Loucy (cell line): Measurements from ENCODE around the gene PSAPL1.

Source experiments
- H2AFZ ChIP-seq: fragments of 200-600 bp; sonication (generic); 2 replicates; pipeline ENCODE4 v1.6.0; 2016; ENCODE audit warnings: antibody characterized with exemption, mild to moderate bottlenecking, low read length, moderate library complexity
- H3F3A ChIP-seq: fragments of 200-600 bp; 2 replicates; pipeline ENCODE4 v1.6.0; 2016; ENCODE audit warnings: antibody characterized with exemption, low read depth, mild to moderate bottlenecking
- H3K27me3 ChIP-seq: fragments of 200-600 bp; sonication (generic); 2 replicates; pipeline ENCODE4 v1.6.1; 2014; ENCODE audit warnings: low read length, mild to moderate bottlenecking; ENCODE audit not compliant: insufficient read depth, poor library complexity, severe bottlenecking
- H3K36me3 ChIP-seq: fragments of 200-600 bp; sonication (generic); 2 replicates; pipeline ENCODE4 v1.6.1; 2016; ENCODE audit warnings: low read length; ENCODE audit not compliant: insufficient read depth
- H3K4me1 ChIP-seq: fragments of 200-600 bp; sonication (generic); 2 replicates; pipeline ENCODE4 v1.5.1; 2014; ENCODE audit warnings: low read length, mild to moderate bottlenecking; ENCODE audit not compliant: insufficient read depth, poor library complexity, severe bottlenecking
- H3K4me2 ChIP-seq: fragments of 200-600 bp; sonication (generic); 2 replicates; pipeline ENCODE4 v1.6.0; 2014; ENCODE audit warnings: antibody characterized with exemption, low read length, low read depth, mild to moderate bottlenecking; ENCODE audit not compliant: poor library complexity, severe bottlenecking
- H3K4me3 ChIP-seq: fragments of 200-600 bp; sonication (generic); 2 replicates; pipeline ENCODE4 v1.5.1; 2014; ENCODE audit warnings: low read length, mild to moderate bottlenecking, mixed read lengths; ENCODE audit not compliant: poor library complexity, severe bottlenecking
- H3K79me2 ChIP-seq: fragments of 200-600 bp; sonication (generic); 2 replicates; pipeline ENCODE4 v1.6.1; 2014; ENCODE audit warnings: low read length; ENCODE audit not compliant: insufficient read depth
- H3K9ac ChIP-seq: fragments of 200-600 bp; sonication (generic); 2 replicates; pipeline ENCODE4 v1.6.0; 2014; ENCODE audit warnings: mild to moderate bottlenecking, low read depth, low read length, moderate library complexity; ENCODE audit not compliant: poor library complexity, severe bottlenecking
- H3K9me2 ChIP-seq: fragments of 200-600 bp; sonication (generic); replicated peaks from 2 replicates; pipeline ENCODE4 v1.6.1; 2016; ENCODE audit warnings: low read depth, low read length, mixed read lengths
- H3K9me3 ChIP-seq: fragments of 200-600 bp; sonication (generic); 2 replicates; pipeline ENCODE4 v1.6.1; 2014; ENCODE audit warnings: mild to moderate bottlenecking, antibody characterized with exemption, low read length, low read depth; ENCODE audit not compliant: insufficient read depth
- H4K20me1 ChIP-seq: fragments of 200-600 bp; sonication (generic); 2 replicates; pipeline ENCODE4 v1.6.0; 2014; ENCODE audit warnings: antibody characterized with exemption, low read length, mild to moderate bottlenecking; ENCODE audit not compliant: insufficient read depth, poor library complexity, severe bottlenecking
- EZH2phosphoT487 ChIP-seq: fragments of 200-600 bp; IDR thresholded peaks from 2 replicates; pipeline ENCODE4 v1.6.1; 2018; ENCODE audit warnings: antibody characterized with exemption, mild to moderate bottlenecking, moderate library complexity, borderline replicate concordance
- TF ChIP-seq, protein P1 (sequence below): fragments of 200-600 bp; sonication (generic); conservative IDR thresholded peaks from 2 replicates; pipeline ENCODE4 v1.5.1; 2014; ENCODE audit warnings: mild to moderate bottlenecking, antibody characterized with exemption, low read length

Gene PSAPL1

DNA sequence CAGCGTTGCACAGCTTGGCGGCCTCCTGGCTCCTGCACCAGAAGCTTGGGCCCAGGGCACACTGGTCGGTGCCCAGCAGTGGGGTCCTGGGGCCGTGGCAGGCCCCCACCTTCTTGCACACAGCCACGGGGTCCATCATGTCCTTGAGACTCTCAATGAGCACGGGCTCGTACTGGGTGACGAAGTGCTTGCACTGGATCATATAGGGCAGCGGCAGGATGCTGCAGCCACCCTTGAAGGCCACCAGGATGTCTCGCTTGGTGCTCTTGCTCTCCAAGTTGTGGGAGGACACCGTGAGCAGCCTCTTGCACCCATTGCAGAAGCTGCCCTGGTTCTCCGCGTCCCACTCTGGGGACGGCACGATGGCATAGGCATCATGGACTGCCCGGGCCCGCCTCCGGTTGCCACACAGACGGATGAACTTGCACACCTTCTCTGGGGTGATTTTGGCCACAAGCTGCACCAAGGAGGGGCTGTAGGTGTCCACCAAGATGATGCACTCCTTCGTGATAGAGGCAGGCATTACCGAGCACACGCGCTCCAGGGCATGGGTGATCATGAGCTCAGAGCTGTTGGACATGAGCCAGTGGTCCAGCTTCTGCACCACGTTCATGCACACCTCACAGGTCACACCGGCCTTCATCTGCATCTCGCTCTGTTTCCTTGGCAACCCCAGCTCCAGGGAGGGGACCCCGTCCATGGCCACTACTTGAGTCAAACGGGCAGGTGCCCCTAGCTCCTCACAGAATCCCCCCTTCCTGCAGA, 1.2 kb downstream of the PSAPL1 start:
- H3K9ac ChIP-seq = no peak overlapping the region
- no peaks in the 10 kb centered on the region for H3K27me3 ChIP-seq
- H2AFZ ChIP-seq = no peak overlapping the region
- TF ChIP-seq, protein P1, sequence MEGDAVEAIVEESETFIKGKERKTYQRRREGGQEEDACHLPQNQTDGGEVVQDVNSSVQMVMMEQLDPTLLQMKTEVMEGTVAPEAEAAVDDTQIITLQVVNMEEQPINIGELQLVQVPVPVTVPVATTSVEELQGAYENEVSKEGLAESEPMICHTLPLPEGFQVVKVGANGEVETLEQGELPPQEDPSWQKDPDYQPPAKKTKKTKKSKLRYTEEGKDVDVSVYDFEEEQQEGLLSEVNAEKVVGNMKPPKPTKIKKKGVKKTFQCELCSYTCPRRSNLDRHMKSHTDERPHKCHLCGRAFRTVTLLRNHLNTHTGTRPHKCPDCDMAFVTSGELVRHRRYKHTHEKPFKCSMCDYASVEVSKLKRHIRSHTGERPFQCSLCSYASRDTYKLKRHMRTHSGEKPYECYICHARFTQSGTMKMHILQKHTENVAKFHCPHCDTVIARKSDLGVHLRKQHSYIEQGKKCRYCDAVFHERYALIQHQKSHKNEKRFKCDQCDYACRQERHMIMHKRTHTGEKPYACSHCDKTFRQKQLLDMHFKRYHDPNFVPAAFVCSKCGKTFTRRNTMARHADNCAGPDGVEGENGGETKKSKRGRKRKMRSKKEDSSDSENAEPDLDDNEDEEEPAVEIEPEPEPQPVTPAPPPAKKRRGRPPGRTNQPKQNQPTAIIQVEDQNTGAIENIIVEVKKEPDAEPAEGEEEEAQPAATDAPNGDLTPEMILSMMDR = no peak
- TF ChIP-seq EZH2phosphoT487 = no peak
- no peaks in the 10 kb centered on the region for H3K9me2 ChIP-seq
- H3K9me3 ChIP-seq = peaks cover 7% of the 10 kb centered on the region; the same call in 1 of the 2 replicates
- H3K4me3 ChIP-seq = no peak overlapping the region
- H3K4me2 ChIP-seq = no peak overlapping the region
- no peaks in the 10 kb centered on the region for H3F3A ChIP-seq
- no peaks in the 10 kb centered on the region for H4K20me1 ChIP-seq
- no peaks in the 10 kb centered on the region for H3K36me3 ChIP-seq
- H3K4me1 ChIP-seq = no peaks in the 10 kb centered on the region
- no peaks in the 10 kb centered on the region for H3K79me2 ChIP-seq

DNA sequence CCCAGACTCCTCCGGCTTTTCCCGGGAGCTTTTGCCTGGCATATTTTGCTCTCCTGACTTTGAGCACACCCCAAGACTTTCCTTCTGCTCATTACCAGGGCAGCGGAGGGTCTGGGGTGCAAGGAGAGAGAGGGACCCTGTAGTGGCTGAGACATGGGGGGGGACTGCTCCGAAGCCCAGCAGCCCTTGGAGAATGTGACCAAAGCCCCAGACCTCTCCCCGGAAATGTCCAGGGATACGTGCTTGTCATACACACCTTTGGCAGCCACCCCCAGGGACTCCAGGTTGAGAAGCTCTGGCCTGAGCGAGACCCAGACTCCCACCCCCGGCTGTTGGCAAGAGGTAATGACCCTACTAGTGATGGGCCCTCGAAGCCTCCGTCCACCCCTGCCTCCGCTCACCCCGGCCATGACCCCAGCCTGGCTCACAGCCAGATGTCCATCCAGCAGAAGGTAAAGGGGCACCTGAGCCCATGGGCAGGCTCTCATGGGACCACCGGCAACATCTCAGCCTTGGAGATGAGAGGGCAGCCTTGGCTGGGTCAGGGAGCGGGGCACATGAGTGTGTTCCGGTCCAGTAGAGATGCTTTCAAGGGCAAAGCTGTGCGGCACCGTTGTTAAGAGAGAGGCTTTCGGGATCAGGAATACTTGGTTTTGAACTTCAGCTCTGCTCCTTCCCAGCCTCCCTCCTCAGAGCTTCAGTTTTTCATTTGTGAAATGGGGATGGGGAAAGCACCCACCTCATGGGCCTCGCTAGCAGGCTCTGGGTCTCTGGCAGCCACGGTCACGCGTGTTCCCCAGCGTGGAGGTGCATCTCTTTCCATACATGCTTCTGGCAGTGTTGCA, 2.0 kb downstream of the PSAPL1 start:
- no peak overlapping the region for H2AFZ ChIP-seq
- H3K9me3 ChIP-seq = peaks cover 10% of the 10 kb centered on the region; the same call in 1 of the 2 replicates
- TF ChIP-seq EZH2phosphoT487 = no peak
- TF ChIP-seq, protein P1 = no peak
- H3K79me2 ChIP-seq = no peaks in the 10 kb centered on the region
- H3K9ac ChIP-seq = no peak overlapping the region
- H3K9me2 ChIP-seq = no peaks in the 10 kb centered on the region
- H3K4me2 ChIP-seq = no peak overlapping the region
- no peak overlapping the region for H3K4me3 ChIP-seq
- H3K27me3 ChIP-seq = no peaks in the 10 kb centered on the region
- no peaks in the 10 kb centered on the region for H3K4me1 ChIP-seq
- no peaks in the 10 kb centered on the region for H3F3A ChIP-seq
- H4K20me1 ChIP-seq = no peaks in the 10 kb centered on the region
- no peaks in the 10 kb centered on the region for H3K36me3 ChIP-seq

DNA sequence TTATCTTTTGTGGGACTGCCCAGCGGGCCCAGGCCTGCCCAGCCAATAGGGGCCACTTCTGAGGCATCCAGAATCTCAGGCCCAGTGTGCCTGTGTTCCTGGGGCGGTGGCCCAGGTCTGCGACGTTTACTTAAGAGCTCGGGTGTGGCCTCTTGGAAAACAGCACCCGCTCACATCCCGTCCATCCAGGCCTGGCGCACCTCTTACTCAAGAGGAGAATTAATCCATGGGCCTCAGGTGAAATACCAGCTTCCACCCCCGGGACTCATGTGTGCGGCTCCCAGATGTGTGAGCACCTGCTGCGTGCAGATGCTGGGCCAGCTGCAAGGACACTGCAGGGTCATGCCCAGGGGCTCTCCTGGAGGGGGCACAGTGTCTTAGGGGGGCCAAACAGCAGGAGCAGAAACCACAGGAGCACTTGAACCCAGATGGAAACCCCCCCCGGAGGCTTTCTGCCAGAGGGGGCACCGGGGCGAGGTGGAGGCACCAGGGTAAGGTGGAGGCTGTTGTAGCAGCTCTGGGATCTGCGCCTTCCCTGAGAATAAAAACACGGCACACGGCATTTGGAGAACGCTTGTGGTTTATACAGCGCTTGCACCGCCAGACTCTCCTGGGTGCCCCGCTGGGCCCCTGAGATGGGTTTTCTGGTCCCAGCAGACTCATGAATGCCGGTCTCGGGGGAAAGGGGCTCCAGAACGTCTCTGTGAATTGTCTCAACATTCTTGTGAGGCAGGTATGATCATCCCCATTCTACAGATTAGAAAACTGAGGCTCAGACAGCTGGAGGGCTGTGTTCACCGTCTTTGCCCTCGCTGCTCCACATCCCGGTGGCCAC, 2.8 kb downstream of the PSAPL1 start:
- H3K9me2 ChIP-seq = no peaks in the 10 kb centered on the region
- H3K4me1 ChIP-seq = no peaks in the 10 kb centered on the region
- H3K4me2 ChIP-seq = no peak overlapping the region

More for the DNA sequence above, 2.8 kb downstream of the PSAPL1 start:
- H2AFZ ChIP-seq = no peak overlapping the region
- no peaks in the 10 kb centered on the region for H3K27me3 ChIP-seq
- no peaks in the 10 kb centered on the region for H3K79me2 ChIP-seq
- TF ChIP-seq, protein P1 = no peak
- no peak for TF ChIP-seq EZH2phosphoT487
- H3K9me3 ChIP-seq = peaks cover 10% of the 10 kb centered on the region; the same call in 1 of the 2 replicates
- no peak overlapping the region for H3K9ac ChIP-seq
- no peaks in the 10 kb centered on the region for H3K36me3 ChIP-seq
- no peak overlapping the region for H3K4me3 ChIP-seq
- H3F3A ChIP-seq = no peaks in the 10 kb centered on the region
- H4K20me1 ChIP-seq = no peaks in the 10 kb centered on the region
